GM19463 (cell line): Measurements from ENCODE around the gene TRUB1.
A peak's percentile ranks its signal among the peaks of the same experiment; 100 is the strongest.
"Not testable (repeated sequence)": the region's sequence is repeated elsewhere in the genome, so short reads cannot be mapped to it uniquely, and the experiment has no call there.

ENCODE experiments used
- ATAC-seq: cut with Tn5 transposase; IDR thresholded peaks from one replicate; pipeline ENCODE4 v1.9.1; 2021; ENCODE audit warnings: mild to moderate bottlenecking, moderate library complexity; ENCODE audit not compliant: unreplicated experiment

Gene TRUB1

GRCh38 chr10:114923551-114923950 lies 14.4 kb upstream of the TRUB1 start:
- no peak for ATAC-seq

- ATAC-seq, result peak; percentile 98
Measured at GRCh38 chr10:114925587-114926586, 12.1 kb upstream of the TRUB1 start.

GRCh38 chr10:114928818-114929217 lies 9.2 kb upstream of the TRUB1 start:
- ATAC-seq, result no peak

GRCh38 chr10:114930320-114930719 lies 7.7 kb upstream of the TRUB1 start:
- ATAC-seq, result no peak

GRCh38 chr10:114931072-114931679 lies 6.8 kb upstream of the TRUB1 start:
- ATAC-seq, result no peak

GRCh38 chr10:114932225-114932624 lies 5.8 kb upstream of the TRUB1 start:
- no peak for ATAC-seq

GRCh38 chr10:114932945-114933344 lies 5.0 kb upstream of the TRUB1 start:
- no peak for ATAC-seq

GRCh38 chr10:114933588-114933987 lies 4.4 kb upstream of the TRUB1 start:
- no peak for ATAC-seq

- ATAC-seq, result not testable (repeated sequence)
Measured at GRCh38 chr10:114933995-114934394, 4.0 kb upstream of the TRUB1 start.

GRCh38 chr10:114938856-114939193 lies 830 bp downstream of the TRUB1 start:
- no peak for ATAC-seq

GRCh38 chr10:114940735-114941134 lies 2.7 kb downstream of the TRUB1 start:
- ATAC-seq, result no peak

GRCh38 chr10:114943000-114943399 lies 5.0 kb downstream of the TRUB1 start:
- ATAC-seq, result no peak

- no peak for ATAC-seq
Measured at GRCh38 chr10:114953047-114953446, 15.1 kb downstream of the TRUB1 start.

- no peak for ATAC-seq
Measured at GRCh38 chr10:114955984-114956383, 18.0 kb downstream of the TRUB1 start.

GRCh38 chr10:114956466-114956865 lies 18.5 kb downstream of the TRUB1 start:
- no peak for ATAC-seq

GRCh38 chr10:114957122-114957521 lies 19.1 kb downstream of the TRUB1 start:
- ATAC-seq, result no peak

GRCh38 chr10:114957673-114958072 lies 19.7 kb downstream of the TRUB1 start:
- no peak for ATAC-seq

- no peak for ATAC-seq
Measured at GRCh38 chr10:114962441-114962840, 24.4 kb downstream of the TRUB1 start.

- ATAC-seq, result no peak
Measured at GRCh38 chr10:114963908-114964307, 25.9 kb downstream of the TRUB1 start.

GRCh38 chr10:114967071-114967470 lies 29.1 kb downstream of the TRUB1 start:
- no peak for ATAC-seq

- ATAC-seq, result no peak
Measured at GRCh38 chr10:114970515-114970914, 32.5 kb downstream of the TRUB1 start.

GRCh38 chr10:114973306-114973705 lies 35.3 kb downstream of the TRUB1 start:
- ATAC-seq, result no peak
